SH-SY5Y (cell line): ENCODE data around the gene KHNYN.

ENCODE experiments used
- GATA2 ChIP-seq: IDR thresholded peaks from 2 replicates; pipeline ENCODE4 v1.6.1; 2011; ENCODE audit warnings: mild to moderate bottlenecking, low read depth, low read length
- GATA3 ChIP-seq: IDR thresholded peaks from 2 replicates; pipeline ENCODE4 v1.6.1; 2011; ENCODE audit warnings: low read depth, mild to moderate bottlenecking, low read length, moderate library complexity

DNA sequence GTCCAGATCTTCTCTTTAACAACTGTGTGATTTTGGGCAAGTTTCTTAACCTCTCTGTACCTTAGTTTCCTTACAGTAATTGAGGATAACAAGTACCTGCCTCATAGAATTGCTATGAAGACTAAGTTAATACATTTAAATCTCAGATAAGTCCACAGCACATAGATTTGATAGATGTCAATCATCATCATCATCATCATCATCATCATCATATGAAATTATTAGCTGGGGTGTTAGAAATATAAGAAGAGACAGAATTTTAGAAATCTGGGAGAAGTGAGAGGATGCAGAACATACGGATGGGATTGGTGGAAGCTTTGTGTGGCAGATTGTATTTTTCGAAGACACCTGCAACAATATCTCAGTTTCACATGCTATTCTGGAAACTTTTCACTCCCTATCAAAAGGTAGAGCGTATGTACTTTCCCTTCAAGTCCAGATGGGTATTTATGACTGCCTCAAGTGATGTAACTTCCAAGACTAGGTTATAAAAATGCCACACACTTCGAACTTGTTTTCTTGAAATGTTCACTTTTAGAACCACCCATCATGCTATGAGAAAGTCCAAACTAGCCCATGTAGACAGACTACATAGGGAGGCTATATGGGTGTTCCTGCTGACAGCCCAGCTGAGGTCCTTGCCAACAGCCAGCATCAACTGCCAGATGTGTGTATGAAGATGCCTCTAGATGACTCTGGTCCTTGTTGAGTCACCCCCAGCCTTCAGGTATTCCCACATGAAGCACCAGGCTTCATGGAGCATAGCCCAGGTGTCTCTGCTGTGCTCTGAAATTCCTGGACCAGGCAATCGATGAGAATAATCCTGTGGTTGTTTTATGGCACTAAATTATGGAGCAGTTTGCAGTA lies 33.5 kb downstream of the KHNYN start:
- TF ChIP-seq GATA3 (no peak), GATA2 (no peak)
